Skin of body (tissue), 2 donors: ENCODE data around the gene TEAD4. TPM values are rescaled to one million over a fixed set of nuclear protein-coding genes. Genes with fewer than 3 reads are reported as not detected.
"Not testable (repeated sequence)": the region's sequence is repeated elsewhere in the genome, so short reads cannot be mapped to it uniquely, and the experiment has no call there.

ENCODE experiments used
- DNase-seq: peaks from one replicate; lab custom pipeline; 2025; lab: John Stamatoyannopoulos, UW
- total RNA-seq: library from RNA; depleted of rRNA; stranded (reverse); fragments of >200 nt; gene quantifications from one replicate; pipeline ENCODE4 v1.2.3, GENCODE V29; 2014

TEAD4 gene
- total RNA-seq, 1 donor from 2014 or later: 5.2 TPM

GRCh38 chr12:3046441-3047200 lies 87.4 kb downstream of the TEAD4 start:
- no peak for DNase-seq

- no peak for DNase-seq
Measured at GRCh38 chr12:3047961-3048360, 88.8 kb downstream of the TEAD4 start.

GRCh38 chr12:3048540-3048939 lies 89.3 kb downstream of the TEAD4 start:
- no peak for DNase-seq

- DNase-seq: no peak
Measured at GRCh38 chr12:3049176-3049575, 90.0 kb downstream of the TEAD4 start.

GRCh38 chr12:3049611-3050249 lies 90.5 kb downstream of the TEAD4 start:
- no peak for DNase-seq

GRCh38 chr12:3054374-3054773 lies 95.2 kb downstream of the TEAD4 start:
- DNase-seq: no peak

- peak; percentile 14 for DNase-seq
Measured at GRCh38 chr12:3055026-3055703, 96.0 kb downstream of the TEAD4 start.

- DNase-seq: no peak
Measured at GRCh38 chr12:3055704-3056467, 96.7 kb downstream of the TEAD4 start.

GRCh38 chr12:3061059-3061458 lies 101.9 kb downstream of the TEAD4 start:
- no peak for DNase-seq

- no peak for DNase-seq
Measured at GRCh38 chr12:3061501-3062215, 102.5 kb downstream of the TEAD4 start.

GRCh38 chr12:3065300-3065699 lies 106.1 kb downstream of the TEAD4 start:
- DNase-seq: no peak

- not testable (repeated sequence) for DNase-seq
Measured at GRCh38 chr12:3065846-3066245, 106.6 kb downstream of the TEAD4 start.

GRCh38 chr12:3069714-3070113 lies 110.5 kb downstream of the TEAD4 start:
- no peak for DNase-seq

- DNase-seq: no peak
Measured at GRCh38 chr12:3071107-3071506, 111.9 kb downstream of the TEAD4 start.

- no peak for DNase-seq
Measured at GRCh38 chr12:3071710-3072109, 112.5 kb downstream of the TEAD4 start.

GRCh38 chr12:3073438-3074250 lies 114.4 kb downstream of the TEAD4 start:
- peak; percentile 75 for DNase-seq

- DNase-seq: no peak
Measured at GRCh38 chr12:3075315-3075714, 116.1 kb downstream of the TEAD4 start.

- DNase-seq: no peak
Measured at GRCh38 chr12:3076730-3077571, 117.8 kb downstream of the TEAD4 start, which contains the start of gene TSPAN9. Gene TSPAN9, plus strand, starts transcription at chr12:3077379. Its CDS starts 123,815 bp downstream, at chr12:3201194.

- peak; percentile 22 for DNase-seq
Measured at GRCh38 chr12:3077572-3078081, 118.4 kb downstream of the TEAD4 start.
